HEK293 (cell line): ENCODE results near the gene DUSP6.

Experiments
- CTCF ChIA-PET: fragments of 350-600 bp; formaldehyde crosslinking; extraction: SDS; loops from one replicate; lab custom pipeline; 2021; ENCODE audit warnings: antibody characterized with exemption; lab: Yijun Ruan, JAX
- POLR2A ChIA-PET: fragments of 300-600 bp; formaldehyde crosslinking; extraction: SDS; loops from one replicate; lab custom pipeline; 2020; ENCODE audit warnings: antibody characterized with exemption, inconsistent platforms; lab: Yijun Ruan, JAX
- H3K27ac ChIP-seq: fragments of 200-500 bp; sonication (Bioruptor generic); 2 replicates; pipeline ENCODE4 v1.5.1; 2014; ENCODE audit warnings: low read depth, low read length, control low read depth, inconsistent platforms; ENCODE audit errors: extremely low read depth
- H3K36me3 ChIP-seq, 2 experiments: fragments of 200-500 bp in 1 of 2; sonication (Bioruptor generic) in 1 of 2; 1 replicate in 1 of 2; 2 replicates in 1 of 2; pipeline ENCODE4 v1.5.1; 2014 to 2017; ENCODE audit warnings: inconsistent platforms in 2 of 2, low read length in 2 of 2; ENCODE audit not compliant: control insufficient read depth in 2 of 2, insufficient read depth in 1 of 2
- H3K4me1 ChIP-seq: fragments of 200-500 bp; sonication (Bioruptor generic); 2 replicates; pipeline ENCODE4 v1.5.1; 2014; ENCODE audit warnings: mild to moderate bottlenecking, low read length, inconsistent platforms; ENCODE audit not compliant: control insufficient read depth, insufficient read depth
- H3K4me3 ChIP-seq: 2 replicates; pipeline ENCODE4 v1.5.1; 2011; ENCODE audit warnings: low read depth, mild to moderate bottlenecking, control low read depth, low read length, moderate library complexity
- H3K9me3 ChIP-seq: fragments of 200-500 bp; sonication (Bioruptor generic); 2 replicates; pipeline ENCODE4 v1.5.1; 2014; ENCODE audit warnings: low read depth, low read length, inconsistent platforms; ENCODE audit not compliant: control insufficient read depth, insufficient read depth
- IKZF3 ChIP-seq: fragments of 450-650 bp; IDR thresholded peaks from 2 replicates; pipeline ENCODE4 v1.5.0; 2018; ENCODE audit warnings: missing biosample characterization, mild to moderate bottlenecking, missing genetic modification characterization, moderate library complexity
- KLF7 ChIP-seq: fragments of 450-650 bp; formaldehyde crosslinking; IDR thresholded peaks from 2 replicates; pipeline ENCODE4 v1.5.1; 2016; ENCODE audit warnings: missing biosample characterization, missing genetic modification characterization, borderline replicate concordance
- KLF8 ChIP-seq: fragments of 450-650 bp; formaldehyde crosslinking; IDR thresholded peaks from 2 replicates; pipeline ENCODE4 v1.5.1; 2016; ENCODE audit warnings: missing biosample characterization, missing genetic modification characterization
- RBAK ChIP-seq: fragments of 450-650 bp; formaldehyde crosslinking; IDR thresholded peaks from 2 replicates; pipeline ENCODE4 v1.5.1; 2016; ENCODE audit warnings: missing biosample characterization, missing genetic modification characterization
- SP7 ChIP-seq: fragments of 450-650 bp; formaldehyde crosslinking; IDR thresholded peaks from 2 replicates; pipeline ENCODE4 v1.5.1; 2016; ENCODE audit warnings: missing biosample characterization, missing genetic modification characterization
- ZBTB20 ChIP-seq: fragments of 450-650 bp; formaldehyde crosslinking; IDR thresholded peaks from 2 replicates; pipeline ENCODE4 v1.5.1; 2016; ENCODE audit warnings: missing biosample characterization, missing genetic modification characterization
- ZEB2 ChIP-seq: fragments of 450-650 bp; formaldehyde crosslinking; IDR thresholded peaks from 2 replicates; pipeline ENCODE4 v1.5.1; 2016; ENCODE audit warnings: missing biosample characterization, missing genetic modification characterization
- ZFP3 ChIP-seq: fragments of 450-650 bp; formaldehyde crosslinking; IDR thresholded peaks from 2 replicates; pipeline ENCODE4 v1.5.1; 2016; ENCODE audit warnings: low read depth, missing biosample characterization, missing genetic modification characterization
- ZNF114 ChIP-seq: fragments of 450-650 bp; formaldehyde crosslinking; IDR thresholded peaks from 2 replicates; pipeline ENCODE4 v1.5.0; 2017; ENCODE audit warnings: missing biosample characterization, missing genetic modification characterization
- ZNF202 ChIP-seq: fragments of 450-650 bp; formaldehyde crosslinking; IDR thresholded peaks from 2 replicates; pipeline ENCODE4 v1.5.1; 2016; ENCODE audit warnings: missing biosample characterization, missing genetic modification characterization, borderline replicate concordance
- ZNF292 ChIP-seq: fragments of 450-650 bp; formaldehyde crosslinking; IDR thresholded peaks from 2 replicates; pipeline ENCODE4 v1.5.1; 2016; ENCODE audit warnings: low read depth, missing biosample characterization, missing genetic modification characterization, borderline replicate concordance
- ZNF416 ChIP-seq: fragments of 450-650 bp; formaldehyde crosslinking; IDR thresholded peaks from 2 replicates; pipeline ENCODE4 v1.5.1; 2016; ENCODE audit warnings: missing biosample characterization, missing genetic modification characterization
- ZNF473 ChIP-seq: fragments of 450-650 bp; formaldehyde crosslinking; IDR thresholded peaks from 2 replicates; pipeline ENCODE4 v1.5.1; 2017; ENCODE audit warnings: missing biosample characterization, missing genetic modification characterization
- ZNF548 ChIP-seq: fragments of 450-650 bp; formaldehyde crosslinking; IDR thresholded peaks from 2 replicates; pipeline ENCODE4 v1.5.1; 2016; ENCODE audit warnings: missing biosample characterization, missing genetic modification characterization
- ZNF549 ChIP-seq: fragments of 450-650 bp; IDR thresholded peaks from 2 replicates; pipeline ENCODE4 v1.5.1; 2018; ENCODE audit warnings: missing biosample characterization, missing genetic modification characterization, mild to moderate bottlenecking, inconsistent platforms, moderate library complexity
- ZNF623 ChIP-seq: fragments of 450-650 bp; formaldehyde crosslinking; IDR thresholded peaks from 2 replicates; pipeline ENCODE4 v1.5.1; 2016; ENCODE audit warnings: missing biosample characterization, missing genetic modification characterization
- ZNF624 ChIP-seq: fragments of 450-650 bp; formaldehyde crosslinking; IDR thresholded peaks from 2 replicates; pipeline ENCODE4 v1.5.1; 2017; ENCODE audit warnings: missing biosample characterization, missing genetic modification characterization
- ZNF677 ChIP-seq: fragments of 450-650 bp; IDR thresholded peaks from 2 replicates; pipeline ENCODE4 v1.5.0; 2018; ENCODE audit warnings: missing biosample characterization, mild to moderate bottlenecking, missing genetic modification characterization, moderate library complexity
- ZNF76 ChIP-seq: fragments of 450-650 bp; formaldehyde crosslinking; IDR thresholded peaks from 2 replicates; pipeline ENCODE4; 2016; ENCODE audit warnings: low read depth, missing biosample characterization, missing genetic modification characterization, borderline replicate concordance
- TF ChIP-seq, protein P1 (sequence below): fragments of 450-650 bp; formaldehyde crosslinking; IDR thresholded peaks from 2 replicates; pipeline ENCODE4 v1.5.1; 2016; ENCODE audit warnings: missing biosample characterization, missing genetic modification characterization
- TF ChIP-seq, protein P2 (sequence below): fragments of 450-650 bp; formaldehyde crosslinking; IDR thresholded peaks from 2 replicates; pipeline ENCODE4 v1.5.1; 2017; ENCODE audit warnings: missing biosample characterization, missing genetic modification characterization
- TF ChIP-seq, protein P3 (sequence below): fragments of 450-650 bp; formaldehyde crosslinking; IDR thresholded peaks from 2 replicates; pipeline ENCODE4 v1.5.1; 2016; ENCODE audit warnings: missing biosample characterization, missing genetic modification characterization
- TF ChIP-seq, protein P4 (sequence below): fragments of 450-650 bp; formaldehyde crosslinking; IDR thresholded peaks from 2 replicates; pipeline ENCODE4 v1.5.1; 2016; ENCODE audit warnings: missing biosample characterization, missing genetic modification characterization
- TF ChIP-seq, protein P5 (sequence below): fragments of 450-650 bp; formaldehyde crosslinking; IDR thresholded peaks from 2 replicates; pipeline ENCODE4 v1.5.1; 2017; ENCODE audit warnings: missing biosample characterization, missing genetic modification characterization
- TF ChIP-seq, protein P6 (sequence below): fragments of 450-650 bp; formaldehyde crosslinking; IDR thresholded peaks from 2 replicates; pipeline ENCODE4 v1.5.1; 2016; ENCODE audit warnings: missing biosample characterization, missing genetic modification characterization

Gene DUSP6

DNA sequence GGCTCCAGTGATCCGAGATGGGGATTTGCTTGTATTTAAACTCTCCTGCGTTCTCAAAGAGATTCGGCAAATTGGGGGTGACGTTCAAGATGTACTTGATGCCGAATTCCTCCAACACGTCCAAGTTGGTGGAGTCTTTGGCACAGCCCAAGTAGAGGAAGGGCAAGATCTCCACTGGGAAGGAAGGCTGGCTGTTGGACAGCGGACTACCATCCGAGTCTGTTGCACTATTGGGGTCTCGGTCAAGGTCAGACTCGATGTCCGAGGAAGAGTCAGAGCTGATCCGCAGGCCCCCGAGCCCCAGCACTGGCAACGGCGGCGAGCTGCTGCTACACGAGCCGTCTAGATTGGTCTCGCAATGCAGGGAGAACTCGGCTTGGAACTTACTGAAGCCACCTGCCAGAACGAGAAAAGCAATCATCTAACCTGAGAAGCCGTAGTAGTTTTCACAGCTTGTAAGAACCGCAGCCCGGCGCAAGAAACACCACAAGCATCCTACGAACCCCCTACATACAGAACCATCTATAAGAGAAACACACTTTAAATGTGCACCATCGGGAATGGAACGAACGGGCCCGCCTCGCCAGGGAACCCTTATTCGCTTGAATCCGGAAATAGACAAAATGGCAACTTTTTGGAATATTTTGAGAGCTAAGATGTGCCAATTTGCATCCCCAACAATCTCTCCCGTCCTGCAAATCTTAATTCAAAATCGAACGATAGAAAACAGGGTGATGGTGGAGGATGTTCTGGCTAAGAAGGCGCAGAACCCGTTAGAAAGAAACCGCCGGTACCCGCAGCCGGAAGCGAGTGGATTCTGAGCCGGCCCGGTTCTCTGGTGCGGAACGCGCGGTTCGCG is 1.4 kb downstream of the DUSP6 start (continued):
- TF ChIP-seq, protein P1, sequence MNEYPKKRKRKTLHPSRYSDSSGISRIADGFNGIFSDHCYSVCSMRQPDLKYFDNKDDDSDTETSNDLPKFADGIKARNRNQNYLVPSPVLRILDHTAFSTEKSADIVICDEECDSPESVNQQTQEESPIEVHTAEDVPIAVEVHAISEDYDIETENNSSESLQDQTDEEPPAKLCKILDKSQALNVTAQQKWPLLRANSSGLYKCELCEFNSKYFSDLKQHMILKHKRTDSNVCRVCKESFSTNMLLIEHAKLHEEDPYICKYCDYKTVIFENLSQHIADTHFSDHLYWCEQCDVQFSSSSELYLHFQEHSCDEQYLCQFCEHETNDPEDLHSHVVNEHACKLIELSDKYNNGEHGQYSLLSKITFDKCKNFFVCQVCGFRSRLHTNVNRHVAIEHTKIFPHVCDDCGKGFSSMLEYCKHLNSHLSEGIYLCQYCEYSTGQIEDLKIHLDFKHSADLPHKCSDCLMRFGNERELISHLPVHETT (tag by site-specific recombination) = no peak
- TF ChIP-seq ZNF416 (tag by site-specific recombination) (no peak), RBAK (tag by site-specific recombination) (no peak), ZNF202 (tag by site-specific recombination) (no peak), ZNF623 (no peak), ZNF292 (tag by site-specific recombination) (no peak), ZBTB20 (tag by site-specific recombination) (no peak), ZNF548 (no peak), SP7 (tag by site-specific recombination) (no peak), IKZF3 (no peak), ZNF76 (tag by site-specific recombination) (no peak)
- TF ChIP-seq, protein P2, sequence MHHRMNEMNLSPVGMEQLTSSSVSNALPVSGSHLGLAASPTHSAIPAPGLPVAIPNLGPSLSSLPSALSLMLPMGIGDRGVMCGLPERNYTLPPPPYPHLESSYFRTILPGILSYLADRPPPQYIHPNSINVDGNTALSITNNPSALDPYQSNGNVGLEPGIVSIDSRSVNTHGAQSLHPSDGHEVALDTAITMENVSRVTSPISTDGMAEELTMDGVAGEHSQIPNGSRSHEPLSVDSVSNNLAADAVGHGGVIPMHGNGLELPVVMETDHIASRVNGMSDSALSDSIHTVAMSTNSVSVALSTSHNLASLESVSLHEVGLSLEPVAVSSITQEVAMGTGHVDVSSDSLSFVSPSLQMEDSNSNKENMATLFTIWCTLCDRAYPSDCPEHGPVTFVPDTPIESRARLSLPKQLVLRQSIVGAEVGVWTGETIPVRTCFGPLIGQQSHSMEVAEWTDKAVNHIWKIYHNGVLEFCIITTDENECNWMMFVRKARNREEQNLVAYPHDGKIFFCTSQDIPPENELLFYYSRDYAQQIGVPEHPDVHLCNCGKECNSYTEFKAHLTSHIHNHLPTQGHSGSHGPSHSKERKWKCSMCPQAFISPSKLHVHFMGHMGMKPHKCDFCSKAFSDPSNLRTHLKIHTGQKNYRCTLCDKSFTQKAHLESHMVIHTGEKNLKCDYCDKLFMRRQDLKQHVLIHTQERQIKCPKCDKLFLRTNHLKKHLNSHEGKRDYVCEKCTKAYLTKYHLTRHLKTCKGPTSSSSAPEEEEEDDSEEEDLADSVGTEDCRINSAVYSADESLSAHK (tag by site-specific recombination) = 0 out of 2 replicates have a peak, but pooled peaks have one; percentile 29
- TF ChIP-seq, protein P3, sequence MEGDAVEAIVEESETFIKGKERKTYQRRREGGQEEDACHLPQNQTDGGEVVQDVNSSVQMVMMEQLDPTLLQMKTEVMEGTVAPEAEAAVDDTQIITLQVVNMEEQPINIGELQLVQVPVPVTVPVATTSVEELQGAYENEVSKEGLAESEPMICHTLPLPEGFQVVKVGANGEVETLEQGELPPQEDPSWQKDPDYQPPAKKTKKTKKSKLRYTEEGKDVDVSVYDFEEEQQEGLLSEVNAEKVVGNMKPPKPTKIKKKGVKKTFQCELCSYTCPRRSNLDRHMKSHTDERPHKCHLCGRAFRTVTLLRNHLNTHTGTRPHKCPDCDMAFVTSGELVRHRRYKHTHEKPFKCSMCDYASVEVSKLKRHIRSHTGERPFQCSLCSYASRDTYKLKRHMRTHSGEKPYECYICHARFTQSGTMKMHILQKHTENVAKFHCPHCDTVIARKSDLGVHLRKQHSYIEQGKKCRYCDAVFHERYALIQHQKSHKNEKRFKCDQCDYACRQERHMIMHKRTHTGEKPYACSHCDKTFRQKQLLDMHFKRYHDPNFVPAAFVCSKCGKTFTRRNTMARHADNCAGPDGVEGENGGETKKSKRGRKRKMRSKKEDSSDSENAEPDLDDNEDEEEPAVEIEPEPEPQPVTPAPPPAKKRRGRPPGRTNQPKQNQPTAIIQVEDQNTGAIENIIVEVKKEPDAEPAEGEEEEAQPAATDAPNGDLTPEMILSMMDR (tag by site-specific recombination) = no peak
- TF ChIP-seq, protein P4, sequence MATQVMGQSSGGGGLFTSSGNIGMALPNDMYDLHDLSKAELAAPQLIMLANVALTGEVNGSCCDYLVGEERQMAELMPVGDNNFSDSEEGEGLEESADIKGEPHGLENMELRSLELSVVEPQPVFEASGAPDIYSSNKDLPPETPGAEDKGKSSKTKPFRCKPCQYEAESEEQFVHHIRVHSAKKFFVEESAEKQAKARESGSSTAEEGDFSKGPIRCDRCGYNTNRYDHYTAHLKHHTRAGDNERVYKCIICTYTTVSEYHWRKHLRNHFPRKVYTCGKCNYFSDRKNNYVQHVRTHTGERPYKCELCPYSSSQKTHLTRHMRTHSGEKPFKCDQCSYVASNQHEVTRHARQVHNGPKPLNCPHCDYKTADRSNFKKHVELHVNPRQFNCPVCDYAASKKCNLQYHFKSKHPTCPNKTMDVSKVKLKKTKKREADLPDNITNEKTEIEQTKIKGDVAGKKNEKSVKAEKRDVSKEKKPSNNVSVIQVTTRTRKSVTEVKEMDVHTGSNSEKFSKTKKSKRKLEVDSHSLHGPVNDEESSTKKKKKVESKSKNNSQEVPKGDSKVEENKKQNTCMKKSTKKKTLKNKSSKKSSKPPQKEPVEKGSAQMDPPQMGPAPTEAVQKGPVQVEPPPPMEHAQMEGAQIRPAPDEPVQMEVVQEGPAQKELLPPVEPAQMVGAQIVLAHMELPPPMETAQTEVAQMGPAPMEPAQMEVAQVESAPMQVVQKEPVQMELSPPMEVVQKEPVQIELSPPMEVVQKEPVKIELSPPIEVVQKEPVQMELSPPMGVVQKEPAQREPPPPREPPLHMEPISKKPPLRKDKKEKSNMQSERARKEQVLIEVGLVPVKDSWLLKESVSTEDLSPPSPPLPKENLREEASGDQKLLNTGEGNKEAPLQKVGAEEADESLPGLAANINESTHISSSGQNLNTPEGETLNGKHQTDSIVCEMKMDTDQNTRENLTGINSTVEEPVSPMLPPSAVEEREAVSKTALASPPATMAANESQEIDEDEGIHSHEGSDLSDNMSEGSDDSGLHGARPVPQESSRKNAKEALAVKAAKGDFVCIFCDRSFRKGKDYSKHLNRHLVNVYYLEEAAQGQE (tag by site-specific recombination) = peak; percentile 91

DNA sequence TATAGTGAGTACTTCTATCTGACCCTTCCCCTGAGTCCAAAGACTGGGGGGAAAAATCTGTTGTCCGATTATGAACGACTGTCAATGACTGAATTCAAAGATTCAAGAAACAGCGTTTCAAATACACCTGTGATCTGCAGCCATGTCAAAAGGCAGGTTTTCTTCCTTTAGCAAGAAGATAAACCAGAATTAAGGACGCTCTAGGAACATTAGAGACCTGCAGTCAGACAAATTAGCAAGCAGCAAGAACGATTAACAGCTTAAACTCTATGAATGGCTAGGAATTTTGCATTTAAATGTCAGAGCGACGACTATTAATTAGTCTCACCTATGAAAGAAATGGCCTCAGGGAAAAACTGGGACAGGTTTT is 2.1 kb downstream of the DUSP6 start:
- peaks cover 0 to 20% of the 10 kb centered on the region in 2 experiments; a peak in 2 of 3 replicates for H3K36me3 ChIP-seq
- CTCF ChIA-PET = interaction anchor here (0.8 to 3.3 kb wide), 4 partner anchors 24 to 179 kb away, joined by 3 to 15 read pairs (median 3); no protein-coding TSS in a partner anchor
- H3K27ac ChIP-seq = peak overlapping the region; percentile 95; the same call in 1 of the 2 replicates
- H3K4me3 ChIP-seq = peak overlapping the region; percentile 67
- peaks cover 34% of the 10 kb centered on the region for H3K4me1 ChIP-seq
- no peaks in the 10 kb centered on the region for H3K9me3 ChIP-seq
- POLR2A ChIA-PET = no interaction called here
- no peak for TF ChIP-seq ZEB2 (tag by site-specific recombination)
- TF ChIP-seq KLF7 = no peak
- no peak for TF ChIP-seq ZFP3
- TF ChIP-seq ZNF677 = no peak
- no peak for TF ChIP-seq ZNF473
- no peak for TF ChIP-seq ZNF114
- TF ChIP-seq, protein P5, sequence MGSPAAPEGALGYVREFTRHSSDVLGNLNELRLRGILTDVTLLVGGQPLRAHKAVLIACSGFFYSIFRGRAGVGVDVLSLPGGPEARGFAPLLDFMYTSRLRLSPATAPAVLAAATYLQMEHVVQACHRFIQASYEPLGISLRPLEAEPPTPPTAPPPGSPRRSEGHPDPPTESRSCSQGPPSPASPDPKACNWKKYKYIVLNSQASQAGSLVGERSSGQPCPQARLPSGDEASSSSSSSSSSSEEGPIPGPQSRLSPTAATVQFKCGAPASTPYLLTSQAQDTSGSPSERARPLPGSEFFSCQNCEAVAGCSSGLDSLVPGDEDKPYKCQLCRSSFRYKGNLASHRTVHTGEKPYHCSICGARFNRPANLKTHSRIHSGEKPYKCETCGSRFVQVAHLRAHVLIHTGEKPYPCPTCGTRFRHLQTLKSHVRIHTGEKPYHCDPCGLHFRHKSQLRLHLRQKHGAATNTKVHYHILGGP (tag by site-specific recombination) = no peak
- no peak for TF ChIP-seq KLF8 (tag by site-specific recombination)
- no peak for TF ChIP-seq ZNF624 (tag by site-specific recombination)
- TF ChIP-seq ZNF549 (tag by site-specific recombination) = no peak
- TF ChIP-seq, protein P6, sequence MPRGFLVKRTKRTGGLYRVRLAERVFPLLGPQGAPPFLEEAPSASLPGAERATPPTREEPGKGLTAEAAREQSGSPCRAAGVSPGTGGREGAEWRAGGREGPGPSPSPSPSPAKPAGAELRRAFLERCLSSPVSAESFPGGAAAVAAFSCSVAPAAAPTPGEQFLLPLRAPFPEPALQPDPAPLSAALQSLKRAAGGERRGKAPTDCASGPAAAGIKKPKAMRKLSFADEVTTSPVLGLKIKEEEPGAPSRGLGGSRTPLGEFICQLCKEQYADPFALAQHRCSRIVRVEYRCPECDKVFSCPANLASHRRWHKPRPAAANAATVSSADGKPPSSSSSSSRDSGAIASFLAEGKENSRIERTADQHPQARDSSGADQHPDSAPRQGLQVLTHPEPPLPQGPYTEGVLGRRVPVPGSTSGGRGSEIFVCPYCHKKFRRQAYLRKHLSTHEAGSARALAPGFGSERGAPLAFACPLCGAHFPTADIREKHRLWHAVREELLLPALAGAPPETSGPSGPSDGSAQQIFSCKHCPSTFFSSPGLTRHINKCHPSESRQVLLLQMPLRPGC (tag by site-specific recombination) = no peak
